Breast epithelium (tissue), 4 donors: ENCODE data around the gene GON4L. TPM values are rescaled to one million over a fixed set of nuclear protein-coding genes. Genes with fewer than 3 reads are reported as not detected.
"Not testable (repeated sequence)": the region's sequence is repeated elsewhere in the genome, so short reads cannot be mapped to it uniquely, and the experiment has no call there.

Experiments used
- DNase-seq, 2 donors: peaks; one replicate each; pipeline ENCODE4 v3.0.0-alpha.2; 2019; ENCODE audit warnings: low spot score in 2 of 2
- H3K27ac ChIP-seq, 2 donors: fragments of 200-600 bp; sonication (generic) in 1 of 2; one replicate each; pipeline ENCODE4 v1.5.1; 2016 to 2019; ENCODE audit warnings: mild to moderate bottlenecking in 1 of 2
- H3K27me3 ChIP-seq, 2 donors: fragments of 200-600 bp; sonication (generic) in 1 of 2; one replicate each; pipeline versions ENCODE4 v1.5.1 to v1.6.0; 2017 to 2019; ENCODE audit warnings: control low read depth in 1 of 2, mild to moderate bottlenecking in 1 of 2
- H3K36me3 ChIP-seq: fragments of 200-600 bp; one replicate; pipeline ENCODE4 v1.5.1; 2019
- H3K4me1 ChIP-seq, 2 donors: fragments of 200-600 bp; sonication (generic); one replicate each; pipeline ENCODE4 v1.5.1; 2016 to 2019; ENCODE audit warnings: control low read depth in 1 of 2
- H3K4me3 ChIP-seq, 3 donors: fragments of 200-600 bp; sonication (generic); 1 replicate in 2 of 3; 2 replicates in 1 of 3; pipeline ENCODE4 v1.5.1; 2016 to 2019; ENCODE audit warnings: mild to moderate bottlenecking in 3 of 3, moderate library complexity in 2 of 3
- H3K9me3 ChIP-seq, 2 donors: fragments of 200-600 bp; sonication (generic) in 1 of 2; one replicate each; pipeline ENCODE4 v1.5.1; 2016 to 2019; ENCODE audit warnings: control low read depth in 1 of 2
- CTCF ChIP-seq, 3 donors: fragments of 450-650 bp; IDR thresholded peaks; one replicate each; pipeline ENCODE4 v1.5.1; 2016 to 2017; ENCODE audit warnings: antibody characterized with exemption in 3 of 3, mild to moderate bottlenecking in 3 of 3, moderate library complexity in 3 of 3
- POLR2A ChIP-seq: fragments of 450-650 bp; IDR thresholded peaks from one replicate; pipeline ENCODE4 v1.6.1; 2016; ENCODE audit warnings: antibody characterized with exemption, mild to moderate bottlenecking, moderate library complexity
- POLR2AphosphoS5 ChIP-seq, 3 donors: sonication (generic); formaldehyde crosslinking; IDR thresholded peaks; one replicate each; pipeline ENCODE4 v1.6.1; 2017; ENCODE audit warnings: antibody characterized with exemption in 3 of 3
- intact Hi-C: fragments of 100-400 bp; cut with DNase I; formaldehyde crosslinking; loops from one replicate; pipeline ENCODE4 v1.15.1; 2023; ENCODE audit warnings: low total_unique reads
- total RNA-seq, 3 donors: library from RNA; depleted of rRNA; stranded (reverse); fragments of >200 nt; gene quantifications; one replicate each; pipeline ENCODE4 v1.1.0, GENCODE V29; 2016

GON4L gene
- total RNA-seq, 3 donors from 2014 or later, result 33.3 to 56.4 (median 56.1) TPM

GRCh38 chr1:155840386-155840785 is 16.6 kb downstream of the GON4L start:
- TF ChIP-seq POLR2A (no peak), CTCF (IDR thresholded peaks at IDR 0.05) (no peak)
- Histone ChIP-seq H3K27me3 (no peaks in the 10 kb centered on the region), H3K36me3 (no peaks in the 10 kb centered on the region), H3K9me3 (no peaks in the 10 kb centered on the region), H3K4me1 (no peaks in the 10 kb centered on the region), H3K4me3 (no peak overlapping the region), H3K27ac (no peak overlapping the region)
- intact Hi-C loops, result no loop called here
- no peak for DNase-seq

GRCh38 chr1:155835548-155835947 is 21.5 kb downstream of the GON4L start:
- Histone ChIP-seq H3K4me1 (no peaks in the 10 kb centered on the region), H3K27me3 (no peaks in the 10 kb centered on the region), H3K9me3 (no peaks in the 10 kb centered on the region), H3K4me3 (no peak overlapping the region), H3K27ac (no peak overlapping the region), H3K36me3 (no peaks in the 10 kb centered on the region)
- intact Hi-C loops, result no loop called here
- no peak for DNase-seq
- no peak for TF ChIP-seq POLR2AphosphoS5 (IDR thresholded peaks at IDR 0.05)
- no peak for TF ChIP-seq CTCF (IDR thresholded peaks at IDR 0.05)
- no peak for TF ChIP-seq POLR2A

- H3K4me1 ChIP-seq, H3K36me3 ChIP-seq, H3K9me3 ChIP-seq, DNase-seq, H3K4me3 ChIP-seq, H3K27me3 ChIP-seq, H3K27ac ChIP-seq: not testable (repeated sequence)
- intact Hi-C loops, result loop anchor here (5.0 kb wide), 1 partner anchor 43 kb away; no protein-coding TSS in a partner anchor
Measured at GRCh38 chr1:155834927-155835399, 22.1 kb downstream of the GON4L start.

GRCh38 chr1:155834296-155834926 is 22.6 kb downstream of the GON4L start:
- H3K4me3 ChIP-seq, result no peak overlapping the region
- DNase-seq, result no peak
- no peak overlapping the region for H3K27ac ChIP-seq

GRCh38 chr1:155833665-155834295 is 23.2 kb downstream of the GON4L start:
- Histone ChIP-seq H3K36me3 (no peaks in the 10 kb centered on the region), H3K27me3 (no peaks in the 10 kb centered on the region), H3K27ac (no peak overlapping the region), H3K4me3 (no peak overlapping the region), H3K4me1 (no peaks in the 10 kb centered on the region), H3K9me3 (no peaks in the 10 kb centered on the region)
- no peak for DNase-seq
- no peak for TF ChIP-seq POLR2AphosphoS5 (IDR thresholded peaks at IDR 0.05)
- no peak for TF ChIP-seq POLR2A
- TF ChIP-seq CTCF (IDR thresholded peaks at IDR 0.05), result no peak
- intact Hi-C loops, result loop anchor here (5.0 kb wide), 1 partner anchor 41 kb away; no protein-coding TSS in a partner anchor

More at GRCh38 chr1:155834296-155834926, 22.6 kb downstream of the GON4L start:
- Histone ChIP-seq H3K36me3 (no peaks in the 10 kb centered on the region), H3K4me1 (no peaks in the 10 kb centered on the region), H3K27me3 (no peaks in the 10 kb centered on the region), H3K9me3 (no peaks in the 10 kb centered on the region)
- TF ChIP-seq POLR2AphosphoS5 (IDR thresholded peaks at IDR 0.05) (no peak), CTCF (IDR thresholded peaks at IDR 0.05) (no peak), POLR2A (no peak)
- intact Hi-C loops, result loop anchor here (5.0 kb wide), 1 partner anchor 42 kb away; no protein-coding TSS in a partner anchor
